IPS-18c (cell line): ENCODE data around the gene GABRB3.

ENCODE experiments used
- H3K4me3 ChIP-seq: 2 replicates; pipeline ENCODE4 v1.7.0; 2013; ENCODE audit warnings: low read depth, mild to moderate bottlenecking, low read length, moderate library complexity; ENCODE audit not compliant: insufficient read depth
- H3K9me3 ChIP-seq: one replicate; pipeline ENCODE4 v1.6.1; 2013; ENCODE audit warnings: mild to moderate bottlenecking, low read length, moderate library complexity; ENCODE audit not compliant: control insufficient read depth, insufficient read depth

GABRB3 gene

GRCh38 chr15:26661107-26661506, 111.8 kb downstream of the GABRB3 start:
- Histone ChIP-seq H3K9me3 (no peaks in the 10 kb centered on the region), H3K4me3 (no peak overlapping the region)

DNA sequence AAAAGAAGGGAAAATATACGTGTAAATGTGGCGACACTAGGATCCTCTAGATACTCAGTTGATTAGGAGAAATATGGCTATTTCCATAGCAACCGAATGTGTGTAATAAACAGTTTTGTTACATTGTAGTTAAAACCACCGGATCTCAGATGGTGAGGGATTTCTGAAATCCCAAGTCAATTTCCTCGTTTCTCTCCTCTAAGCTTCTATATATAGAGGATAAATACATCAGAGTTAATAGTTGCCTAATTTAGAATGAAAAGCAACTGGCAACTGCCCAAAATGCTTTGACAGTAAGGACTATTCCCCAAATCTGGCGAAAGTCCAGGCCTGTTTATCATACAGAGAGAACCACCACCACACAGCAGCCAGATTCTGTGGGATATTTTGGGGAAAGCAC, 112.6 kb downstream of the GABRB3 start:
- H3K9me3 ChIP-seq = no peaks in the 10 kb centered on the region
- H3K4me3 ChIP-seq = no peak overlapping the region

GRCh38 chr15:26658290-26658689, 114.6 kb downstream of the GABRB3 start:
- Histone ChIP-seq H3K4me3 (no peak overlapping the region), H3K9me3 (no peaks in the 10 kb centered on the region)

DNA sequence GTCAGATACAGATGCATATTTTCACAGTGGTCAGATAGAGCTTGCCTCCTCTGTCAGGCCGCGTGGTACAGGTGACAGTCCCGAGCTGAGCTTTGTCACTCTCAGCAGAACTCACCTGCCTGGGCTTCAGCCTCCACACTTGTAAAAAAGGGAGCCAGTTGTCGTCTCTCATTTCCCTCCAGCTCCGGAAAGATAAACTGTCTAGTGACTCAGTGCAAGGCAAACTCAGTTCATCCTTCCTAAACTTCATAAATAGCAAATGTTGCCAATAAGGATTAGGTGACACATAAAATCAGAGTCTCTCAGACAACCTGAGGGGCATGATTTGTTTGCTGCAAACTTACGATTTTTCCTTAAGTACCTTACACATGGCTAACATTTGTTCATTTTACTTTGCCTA, 116.8 kb downstream of the GABRB3 start:
- Histone ChIP-seq H3K4me3 (no peak overlapping the region), H3K9me3 (peaks cover 4% of the 10 kb centered on the region)

GRCh38 chr15:26651909-26652308, 121.0 kb downstream of the GABRB3 start:
- no peak overlapping the region for H3K4me3 ChIP-seq
- H3K9me3 ChIP-seq = peaks cover 4% of the 10 kb centered on the region

- Histone ChIP-seq H3K4me3 (no peak overlapping the region), H3K9me3 (peaks cover 4% of the 10 kb centered on the region)
Measured at GRCh38 chr15:26648676-26649075, 124.2 kb downstream of the GABRB3 start.

DNA sequence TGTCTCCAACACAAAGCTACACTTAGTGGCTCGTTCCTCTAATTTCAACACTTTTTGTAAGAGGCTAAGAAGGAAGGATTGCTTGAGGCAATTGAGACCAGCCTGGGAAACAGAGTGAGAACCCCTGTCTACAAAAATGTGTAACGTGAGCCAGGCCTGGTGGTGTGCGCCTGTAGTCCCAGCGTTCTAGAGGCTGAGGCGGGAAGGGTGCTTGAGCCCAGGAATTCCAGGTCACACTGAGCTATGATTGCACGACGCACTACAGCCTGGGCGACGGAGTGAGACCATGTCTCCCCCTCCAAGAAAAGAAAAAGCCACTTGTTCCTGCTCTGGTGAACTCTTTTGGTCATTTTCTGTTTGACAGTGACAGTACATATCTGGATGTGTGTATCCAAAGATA, 127.9 kb downstream of the GABRB3 start:
- Histone ChIP-seq H3K9me3 (no peaks in the 10 kb centered on the region), H3K4me3 (no peak overlapping the region)

DNA sequence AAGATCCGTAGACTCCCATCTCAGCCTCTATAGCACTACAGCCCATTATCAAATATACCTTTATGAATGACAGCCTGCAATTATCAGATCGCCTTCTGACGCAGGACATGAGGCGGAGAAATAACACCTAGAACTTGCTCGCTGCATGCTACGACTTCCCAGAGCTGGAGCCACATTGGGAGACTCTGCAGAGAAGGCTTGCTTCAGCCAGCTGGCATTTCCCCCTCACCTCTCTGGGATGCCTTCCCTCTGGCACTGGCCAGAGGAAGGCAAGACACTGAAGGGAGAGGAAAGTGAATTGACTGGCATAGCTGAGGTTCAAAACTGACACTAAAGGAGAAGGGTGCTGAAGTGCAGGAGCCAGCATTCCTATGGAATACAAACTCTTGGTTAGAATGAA, 131.7 kb downstream of the GABRB3 start:
- Histone ChIP-seq H3K9me3 (no peaks in the 10 kb centered on the region), H3K4me3 (no peak overlapping the region)

GRCh38 chr15:26640601-26641000, 132.3 kb downstream of the GABRB3 start:
- H3K4me3 ChIP-seq = no peak overlapping the region
- no peaks in the 10 kb centered on the region for H3K9me3 ChIP-seq

GRCh38 chr15:26639966-26640365, 132.9 kb downstream of the GABRB3 start:
- Histone ChIP-seq H3K9me3 (no peaks in the 10 kb centered on the region), H3K4me3 (no peak overlapping the region)

GRCh38 chr15:26635614-26636013, 137.3 kb downstream of the GABRB3 start:
- no peaks in the 10 kb centered on the region for H3K9me3 ChIP-seq
- no peak overlapping the region for H3K4me3 ChIP-seq

DNA sequence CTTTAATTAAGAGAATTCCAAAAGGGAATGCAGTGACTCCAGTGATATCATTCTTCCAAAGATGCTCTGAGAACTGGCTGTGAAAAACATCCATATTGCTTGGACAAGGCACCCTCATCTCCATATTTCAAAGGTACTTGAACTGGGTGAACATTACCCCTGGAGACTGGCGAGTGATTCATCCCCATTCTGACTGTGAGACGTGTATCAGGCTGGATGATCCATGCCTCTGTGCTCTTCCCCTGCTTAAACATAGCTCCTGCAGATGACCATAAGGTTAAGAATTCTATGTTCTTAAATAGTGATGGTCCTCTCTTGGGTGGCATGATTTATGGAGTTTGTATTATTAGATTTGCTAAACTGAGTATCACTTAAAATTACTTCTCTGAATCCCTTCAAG, 137.8 kb downstream of the GABRB3 start:
- Histone ChIP-seq H3K4me3 (no peak overlapping the region), H3K9me3 (no peaks in the 10 kb centered on the region)

DNA sequence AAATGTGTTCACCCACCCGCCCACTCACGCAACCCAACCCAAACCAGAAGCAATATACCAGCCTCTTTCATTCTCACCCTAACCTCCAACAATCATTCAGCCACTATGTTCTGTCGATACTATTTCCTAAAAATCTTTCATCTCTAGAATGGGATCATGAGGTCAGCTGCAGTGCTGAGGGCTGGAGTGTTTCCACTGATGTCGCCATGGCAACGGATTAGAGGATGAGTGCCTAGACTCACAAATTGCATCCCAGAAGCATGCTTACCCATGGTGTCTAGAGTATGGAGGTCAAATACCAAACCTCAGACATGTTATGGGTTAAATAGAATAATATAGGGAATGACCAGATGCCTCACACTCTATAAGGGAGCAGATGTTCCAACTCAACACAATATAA, 138.5 kb downstream of the GABRB3 start:
- no peaks in the 10 kb centered on the region for H3K9me3 ChIP-seq

DNA sequence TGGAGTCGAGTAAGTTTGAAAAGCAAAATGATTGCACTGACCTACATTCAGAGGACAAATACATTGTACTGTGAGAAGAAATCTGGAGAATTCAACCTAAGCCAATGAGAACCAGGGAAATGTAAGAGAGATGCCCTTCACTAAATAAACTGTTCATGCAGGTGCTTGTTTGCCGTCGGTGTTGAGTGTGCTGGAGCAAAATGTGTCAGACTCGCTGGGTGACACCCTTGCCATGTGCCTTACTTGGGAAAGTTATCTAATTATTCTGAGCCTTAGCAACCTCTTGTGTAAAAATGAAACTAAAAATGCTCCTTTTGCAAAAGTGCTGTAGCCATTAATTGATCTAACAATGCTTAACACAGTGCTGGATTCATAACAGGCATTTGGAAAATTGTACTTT, 140.4 kb downstream of the GABRB3 start:
- Histone ChIP-seq H3K4me3 (no peak overlapping the region), H3K9me3 (no peaks in the 10 kb centered on the region)

More for the DNA sequence above, 138.5 kb downstream of the GABRB3 start:
- H3K4me3 ChIP-seq = no peak overlapping the region

GRCh38 chr15:26631894-26632293, 141.0 kb downstream of the GABRB3 start:
- Histone ChIP-seq H3K4me3 (no peak overlapping the region), H3K9me3 (no peaks in the 10 kb centered on the region)

GRCh38 chr15:26630857-26631256, 142.0 kb downstream of the GABRB3 start:
- no peaks in the 10 kb centered on the region for H3K9me3 ChIP-seq
- no peak overlapping the region for H3K4me3 ChIP-seq

DNA sequence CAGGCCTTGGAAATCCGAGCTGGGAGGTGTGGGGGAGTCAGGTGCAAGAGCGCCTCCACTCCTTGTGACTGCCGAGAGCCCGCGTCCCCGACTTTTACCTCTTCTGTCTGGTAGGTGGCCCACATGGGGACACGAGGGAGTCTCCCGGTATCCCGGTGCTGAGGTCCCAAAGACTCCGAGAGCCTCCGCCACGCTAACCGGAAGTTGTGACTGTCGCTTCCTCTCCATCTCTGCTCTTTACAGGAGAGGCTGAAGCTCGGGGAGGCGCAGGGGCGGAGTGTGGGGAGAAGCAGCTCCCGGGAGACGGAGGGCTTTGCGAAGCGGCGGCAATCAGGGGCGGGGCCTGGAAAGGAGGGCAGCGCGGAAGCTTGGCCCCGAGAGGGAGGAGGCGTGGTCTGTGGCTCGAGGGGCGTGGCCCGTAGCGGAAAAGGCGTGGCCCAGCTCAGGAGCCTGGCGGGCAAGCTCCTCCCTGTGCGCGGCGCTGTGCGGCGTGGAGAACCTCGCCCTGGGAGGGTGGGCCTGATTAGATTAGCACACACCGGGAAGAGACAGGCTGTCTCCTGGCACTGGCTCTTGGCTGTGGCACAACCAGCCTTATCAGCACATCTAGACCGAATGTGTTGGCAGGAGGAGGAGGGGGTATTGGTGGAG, 143.9 kb downstream of the GABRB3 start:
- H3K9me3 ChIP-seq = no peaks in the 10 kb centered on the region
- H3K4me3 ChIP-seq = peak overlapping the region; percentile 39; the same call in 1 of the 2 replicates

DNA sequence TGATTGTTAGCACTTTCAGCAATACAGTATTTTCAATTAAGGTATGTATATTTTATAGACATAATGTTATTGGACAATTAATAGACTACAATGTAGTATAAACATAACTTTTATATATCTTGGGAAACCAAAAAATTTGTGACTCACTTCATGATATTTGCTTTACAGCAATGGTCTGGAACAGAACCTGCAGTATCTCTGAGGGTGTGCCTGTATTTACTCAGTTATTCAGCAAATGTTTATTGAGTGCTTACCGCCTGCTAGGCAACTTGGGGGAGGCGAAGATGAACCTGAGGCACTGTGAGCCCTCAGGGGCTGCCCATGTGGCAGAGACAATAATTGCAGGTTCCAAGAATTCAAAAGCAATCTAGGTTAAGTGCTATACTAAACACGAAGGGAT, 144.8 kb downstream of the GABRB3 start:
- Histone ChIP-seq H3K9me3 (no peaks in the 10 kb centered on the region), H3K4me3 (no peak overlapping the region; the same call in 1 of the 2 replicates)

- Histone ChIP-seq H3K4me3 (no peak overlapping the region), H3K9me3 (no peaks in the 10 kb centered on the region)
Measured at GRCh38 chr15:26624128-26624527, 148.7 kb downstream of the GABRB3 start.
